Uterus (tissue), 2 donors: ENCODE measurements around the gene RUNX1.

ENCODE experiments used
- CTCF ChIP-seq, 4 experiments: fragments of 200-600 bp in 2 of 4; fragments of 450-650 bp in 2 of 4; sonication (generic) in 2 of 4; IDR thresholded peaks; one replicate each; pipeline ENCODE4 v1.5.1; 2016 to 2019; ENCODE audit warnings: antibody characterized with exemption in 4 of 4, mild to moderate bottlenecking in 2 of 4, moderate library complexity in 1 of 4
- POLR2A ChIP-seq, 2 donors: fragments of 450-650 bp; IDR thresholded peaks; one replicate each; pipeline ENCODE4 v1.6.1; 2016; ENCODE audit warnings: antibody characterized with exemption in 2 of 2, mild to moderate bottlenecking in 1 of 2, moderate library complexity in 1 of 2

DNA sequence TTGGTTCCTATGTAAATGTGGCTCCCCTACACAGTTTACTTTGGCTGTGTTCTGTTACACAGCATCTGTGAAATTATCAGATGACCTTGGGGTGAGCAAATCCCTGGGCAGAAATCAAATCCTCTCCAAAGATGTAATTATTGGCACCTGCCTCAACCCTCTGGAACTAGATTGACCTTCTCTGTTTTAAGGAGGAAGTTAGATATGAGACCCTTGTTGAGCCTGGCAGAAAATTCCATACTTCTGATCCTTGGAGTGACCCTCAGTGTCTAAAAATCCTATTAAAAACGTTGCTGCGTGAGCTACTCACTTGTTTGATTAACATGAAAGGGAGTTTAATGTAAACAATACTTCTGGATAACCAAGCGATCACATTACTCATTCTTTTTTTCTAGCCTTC, 258.3 kb downstream of the RUNX1 start:
- no peak for TF ChIP-seq POLR2A (IDR thresholded peaks at IDR 0.05)
- no peak for TF ChIP-seq CTCF (IDR thresholded peaks at IDR 0.05)
